Measurements from ENCODE around the gene PRICKLE2.

The PRICKLE2 gene

DNA sequence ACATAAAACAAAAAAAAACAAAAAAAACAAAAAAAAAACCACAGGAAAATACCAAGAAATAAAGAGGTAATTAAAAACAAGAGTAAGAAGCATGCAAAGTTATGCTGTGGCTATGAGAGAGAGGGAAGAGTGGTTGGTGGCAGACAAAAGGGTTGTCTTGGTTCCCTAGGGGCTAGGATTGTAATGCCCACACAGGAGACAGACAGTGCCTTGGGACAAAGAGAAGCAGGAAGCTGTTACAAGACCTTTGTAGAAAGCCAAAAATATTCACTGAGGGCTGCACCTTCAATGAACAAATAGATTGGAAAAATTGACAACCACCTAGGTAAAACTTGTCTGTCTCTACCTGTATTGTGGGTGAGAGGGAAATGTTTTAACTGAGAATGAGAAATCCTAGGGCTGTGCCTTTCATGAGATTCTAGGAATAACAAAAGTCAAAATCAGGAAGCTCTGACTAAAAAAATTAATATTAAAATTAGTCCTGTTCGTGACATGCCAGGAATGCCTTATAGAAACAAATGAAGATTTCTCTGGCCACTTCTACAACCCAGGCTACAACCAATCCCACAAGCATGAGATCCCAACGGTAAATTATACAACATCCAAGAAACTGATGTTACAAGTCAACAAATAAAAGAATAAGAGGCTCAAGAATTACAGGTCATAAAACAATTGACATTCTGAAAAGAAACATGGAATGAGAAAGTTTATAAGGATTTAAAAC, 45.0 kb upstream of the PRICKLE2 start:
- TF ChIP-seq, protein P1, sequence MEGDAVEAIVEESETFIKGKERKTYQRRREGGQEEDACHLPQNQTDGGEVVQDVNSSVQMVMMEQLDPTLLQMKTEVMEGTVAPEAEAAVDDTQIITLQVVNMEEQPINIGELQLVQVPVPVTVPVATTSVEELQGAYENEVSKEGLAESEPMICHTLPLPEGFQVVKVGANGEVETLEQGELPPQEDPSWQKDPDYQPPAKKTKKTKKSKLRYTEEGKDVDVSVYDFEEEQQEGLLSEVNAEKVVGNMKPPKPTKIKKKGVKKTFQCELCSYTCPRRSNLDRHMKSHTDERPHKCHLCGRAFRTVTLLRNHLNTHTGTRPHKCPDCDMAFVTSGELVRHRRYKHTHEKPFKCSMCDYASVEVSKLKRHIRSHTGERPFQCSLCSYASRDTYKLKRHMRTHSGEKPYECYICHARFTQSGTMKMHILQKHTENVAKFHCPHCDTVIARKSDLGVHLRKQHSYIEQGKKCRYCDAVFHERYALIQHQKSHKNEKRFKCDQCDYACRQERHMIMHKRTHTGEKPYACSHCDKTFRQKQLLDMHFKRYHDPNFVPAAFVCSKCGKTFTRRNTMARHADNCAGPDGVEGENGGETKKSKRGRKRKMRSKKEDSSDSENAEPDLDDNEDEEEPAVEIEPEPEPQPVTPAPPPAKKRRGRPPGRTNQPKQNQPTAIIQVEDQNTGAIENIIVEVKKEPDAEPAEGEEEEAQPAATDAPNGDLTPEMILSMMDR (IDR thresholded peaks at IDR 0.05; ENCODE audit: low read depth, low read length, missing control alignments), result no peak
- in situ Hi-C loops (cut with HindIII; ENCODE audit: low pct_ligation_motif_present, low sequenced_read_pairs), result no loop called here
- no peaks in the 10 kb centered on the region for H3K27me3 ChIP-seq (replicated peaks)
- H3K4me3 ChIP-seq (ENCODE audit: low read depth, low read length), result no peak overlapping the region
- DNase-seq, result no peak
- H3K36me3 ChIP-seq (replicated peaks), result no peaks in the 10 kb centered on the region
- H3K27ac ChIP-seq, result no peak overlapping the region

DNA sequence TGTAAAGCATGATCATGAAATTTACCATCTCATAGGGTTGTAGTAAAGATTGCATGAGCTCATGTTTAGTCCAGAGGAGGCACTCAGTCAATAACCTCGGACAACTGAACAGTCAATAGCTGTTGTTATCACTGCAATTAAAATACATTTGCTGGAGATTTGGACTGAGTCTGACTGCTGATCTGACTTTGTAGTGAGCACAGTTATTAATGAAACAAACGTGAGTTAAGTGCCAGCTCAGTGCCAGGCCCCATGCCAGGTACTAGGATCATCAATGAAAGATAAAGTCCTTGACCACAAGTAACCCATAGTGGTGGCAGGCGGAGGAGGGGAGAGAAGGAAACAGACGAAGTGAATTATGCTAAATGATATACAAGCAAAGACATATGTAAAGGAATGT, 43.7 kb upstream of the PRICKLE2 start:
- H3K27me3 ChIP-seq (replicated peaks), result no peaks in the 10 kb centered on the region
- no peak for DNase-seq
- TF ChIP-seq, protein P1 (IDR thresholded peaks at IDR 0.05; ENCODE audit: low read depth, low read length, missing control alignments), result no peak
- H3K27ac ChIP-seq, result no peak overlapping the region
- in situ Hi-C loops (cut with HindIII; ENCODE audit: low pct_ligation_motif_present, low sequenced_read_pairs), result no loop called here
- no peaks in the 10 kb centered on the region for H3K36me3 ChIP-seq (replicated peaks)
- H3K4me3 ChIP-seq (ENCODE audit: low read depth, low read length), result no peak overlapping the region

DNA sequence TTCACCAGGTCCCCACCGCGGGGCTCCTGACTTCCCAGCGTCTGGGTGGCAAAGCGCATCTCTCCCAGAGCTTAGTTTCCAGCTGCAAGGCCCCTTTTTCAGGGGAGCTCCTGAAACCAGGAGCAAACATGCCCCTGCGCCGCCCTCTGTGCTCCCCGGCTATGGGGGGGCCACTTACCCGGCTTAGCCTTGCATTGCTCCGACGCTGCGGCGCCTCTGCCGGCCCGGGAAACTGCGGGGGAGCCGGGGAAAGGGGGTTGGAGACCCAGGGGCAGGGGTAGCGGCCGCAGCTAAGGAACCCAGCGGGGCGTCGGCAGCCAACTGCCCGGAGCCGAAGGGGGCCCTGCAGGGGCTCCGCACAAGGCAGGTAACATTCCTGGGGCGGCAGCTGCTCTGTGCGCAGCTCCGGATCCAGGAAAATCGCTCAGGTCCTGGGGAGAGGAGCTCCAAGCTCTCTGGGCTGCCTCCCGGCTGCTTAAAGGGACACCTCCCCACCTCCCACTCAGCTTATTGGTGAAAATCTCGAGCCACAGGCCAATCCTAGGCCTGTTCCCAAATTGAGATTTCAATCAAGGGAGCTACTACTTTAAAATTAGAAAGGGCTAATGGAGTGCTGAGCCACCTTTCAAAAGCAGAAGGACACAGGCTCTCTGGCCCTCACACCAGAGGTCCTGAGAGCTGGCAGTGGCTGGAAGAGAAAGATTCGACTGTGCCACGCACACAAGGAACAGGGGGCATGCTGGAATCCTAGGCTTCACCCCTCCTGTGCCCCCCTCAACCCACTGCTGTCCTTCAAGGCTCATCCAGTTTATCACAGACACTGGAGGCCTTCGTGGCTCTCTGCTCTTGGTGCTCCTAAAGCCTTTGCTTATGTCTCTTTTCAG, 42.7 kb upstream of the PRICKLE2 start:
- H3K36me3 ChIP-seq (replicated peaks), result no peaks in the 10 kb centered on the region
- TF ChIP-seq, protein P1 (IDR thresholded peaks at IDR 0.05; ENCODE audit: low read depth, low read length, missing control alignments), result no peak
- in situ Hi-C loops (cut with HindIII; ENCODE audit: low pct_ligation_motif_present, low sequenced_read_pairs), result no loop called here
- H3K27me3 ChIP-seq (replicated peaks), result no peaks in the 10 kb centered on the region
- H3K27ac ChIP-seq, result peak overlapping the region; percentile 77
- peak overlapping the region; percentile 83 for H3K4me3 ChIP-seq (ENCODE audit: low read depth, low read length)
- DNase-seq, result peak; percentile 54

DNA sequence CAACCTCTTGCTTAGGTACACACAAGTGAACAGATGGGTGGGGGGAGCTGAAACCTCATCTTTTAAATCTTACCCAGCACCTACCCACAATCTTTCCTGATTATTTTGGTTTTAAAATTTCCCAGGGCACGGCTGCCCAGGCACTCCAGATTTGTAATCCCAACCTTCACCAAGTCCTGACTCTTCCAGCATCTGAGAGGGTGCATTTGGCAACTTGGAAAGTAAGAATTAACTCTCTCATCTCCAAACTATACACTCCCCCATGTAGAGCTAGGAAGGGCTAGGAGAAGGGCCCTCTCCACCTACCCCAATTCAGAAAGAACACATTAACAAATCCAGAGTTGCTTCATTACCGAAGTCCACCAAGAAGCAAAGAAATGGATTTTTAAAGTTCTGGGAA, 41.7 kb upstream of the PRICKLE2 start:
- Histone ChIP-seq H3K27ac (peak overlapping the region; percentile 77), H3K27me3 (replicated peaks) (no peaks in the 10 kb centered on the region), H3K36me3 (replicated peaks) (no peaks in the 10 kb centered on the region), H3K4me3 (ENCODE audit: low read depth, low read length) (peak overlapping the region; percentile 83)
- no peak for DNase-seq
- TF ChIP-seq, protein P1 (IDR thresholded peaks at IDR 0.05; ENCODE audit: low read depth, low read length, missing control alignments), result no peak
- in situ Hi-C loops (cut with HindIII; ENCODE audit: low pct_ligation_motif_present, low sequenced_read_pairs), result no loop called here

DNA sequence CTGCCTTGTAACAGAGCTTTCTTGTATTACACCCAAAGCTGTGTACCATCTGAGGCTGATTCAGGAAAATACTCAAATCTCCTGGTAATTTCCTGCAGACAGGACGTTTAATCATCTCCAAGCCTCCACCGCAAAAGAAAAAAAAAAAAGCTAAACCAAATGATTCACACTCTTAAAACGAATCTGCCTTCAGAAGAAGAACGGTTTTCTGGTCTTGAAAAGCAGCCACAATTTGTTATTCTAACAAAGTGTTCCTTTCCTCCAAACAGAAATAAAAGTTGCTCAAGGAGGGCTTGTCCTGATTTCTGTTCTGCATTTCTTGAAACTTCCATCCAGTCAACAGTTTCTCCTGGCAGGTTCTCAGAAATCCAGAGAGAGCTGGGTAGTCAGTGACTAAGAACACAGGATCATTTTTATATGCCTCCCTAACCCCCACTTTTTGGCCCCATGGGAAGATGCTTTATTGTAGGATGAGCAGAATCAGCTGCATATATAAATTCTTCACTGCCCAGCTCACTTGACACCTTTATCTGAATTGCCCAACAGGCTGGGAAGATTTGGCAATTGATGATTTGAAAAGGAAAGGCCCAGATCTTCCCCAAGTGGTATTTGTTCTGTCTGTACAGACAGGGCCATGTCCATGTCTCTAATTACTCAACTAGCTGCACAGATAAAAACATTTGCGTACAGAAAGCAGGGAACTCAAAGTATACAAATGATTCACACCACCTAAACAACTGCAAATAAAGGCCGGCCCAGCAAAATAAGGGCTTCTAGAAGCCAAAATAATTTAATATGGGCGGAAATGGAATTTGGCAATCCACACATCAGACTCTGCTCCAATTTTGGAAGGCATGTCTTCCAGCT, 41.0 kb upstream of the PRICKLE2 start:
- H3K36me3 ChIP-seq (replicated peaks), result no peaks in the 10 kb centered on the region
- TF ChIP-seq, protein P1 (IDR thresholded peaks at IDR 0.05; ENCODE audit: low read depth, low read length, missing control alignments), result no peak
- H3K27ac ChIP-seq, result peak overlapping the region; percentile 77
- H3K27me3 ChIP-seq (replicated peaks), result no peaks in the 10 kb centered on the region
- in situ Hi-C loops (cut with HindIII; ENCODE audit: low pct_ligation_motif_present, low sequenced_read_pairs), result no loop called here
- peak; percentile 81 for DNase-seq
- H3K4me3 ChIP-seq (ENCODE audit: low read depth, low read length), result peak overlapping the region; percentile 83
